OCI-LY1 (cell line): Measurements from ENCODE around the gene ALDH1B1.

Experiments
- H2AFZ ChIP-seq: fragments of 200-600 bp; sonication (generic), shearing (Covaris generic); 2 replicates; pipeline ENCODE4 v1.6.0; 2014; ENCODE audit warnings: antibody characterized with exemption, mild to moderate bottlenecking, low read length
- H3F3A ChIP-seq: fragments of 200-600 bp; sonication (generic), shearing (Covaris generic); 2 replicates; pipeline ENCODE4 v1.6.0; 2014; ENCODE audit warnings: mild to moderate bottlenecking, antibody characterized with exemption, low read length, moderate library complexity; ENCODE audit not compliant: insufficient read depth
- H3K27ac ChIP-seq: fragments of 200-600 bp; sonication (generic); 2 replicates; pipeline ENCODE4 v1.5.1; 2014; ENCODE audit warnings: low read length, mixed run types, mild to moderate bottlenecking, low read depth; ENCODE audit not compliant: poor library complexity, severe bottlenecking
- H3K27me3 ChIP-seq: fragments of 200-600 bp; sonication (generic); 2 replicates; pipeline ENCODE4 v1.6.0; 2014; ENCODE audit warnings: antibody characterized with exemption, mild to moderate bottlenecking, low read length, moderate library complexity; ENCODE audit not compliant: insufficient read depth
- H3K36me3 ChIP-seq: fragments of 200-600 bp; sonication (generic); 2 replicates; pipeline ENCODE4 v1.6.1; 2014; ENCODE audit warnings: mild to moderate bottlenecking, antibody characterized with exemption, low read length, moderate library complexity, mixed read lengths; ENCODE audit not compliant: insufficient read depth
- H3K4me1 ChIP-seq: fragments of 200-600 bp; sonication (generic); 2 replicates; pipeline ENCODE4 v1.5.1; 2014; ENCODE audit warnings: mild to moderate bottlenecking, low read length, moderate library complexity; ENCODE audit not compliant: insufficient read depth, severe bottlenecking
- H3K4me2 ChIP-seq: fragments of 200-600 bp; sonication (generic), shearing (Covaris generic); 2 replicates; pipeline ENCODE4 v1.6.1; 2014; ENCODE audit warnings: low read length
- H3K4me3 ChIP-seq: fragments of 200-600 bp; sonication (generic); 2 replicates; pipeline ENCODE4 v1.5.1; 2014; ENCODE audit warnings: low read length, low read depth, mild to moderate bottlenecking, mixed read lengths; ENCODE audit not compliant: poor library complexity, severe bottlenecking
- H3K79me2 ChIP-seq: fragments of 200-600 bp; shearing (Covaris generic); 2 replicates; pipeline ENCODE4 v1.6.1; 2016; ENCODE audit warnings: mixed run types, low read length, mixed read lengths; ENCODE audit not compliant: insufficient read depth
- H3K9ac ChIP-seq: fragments of 200-600 bp; sonication (generic), shearing (Covaris generic); 2 replicates; pipeline ENCODE4 v1.6.1; 2014; ENCODE audit warnings: mild to moderate bottlenecking, low read length, mixed read lengths
- H3K9me2 ChIP-seq: fragments of 200-600 bp; sonication (generic), shearing (Covaris generic); 2 replicates; pipeline ENCODE4 v1.6.1; 2014; ENCODE audit warnings: low read depth, mild to moderate bottlenecking, low read length, mixed read lengths
- H3K9me3 ChIP-seq: fragments of 200-600 bp; shearing (Covaris generic); 2 replicates; pipeline ENCODE4 v1.6.1; 2014; ENCODE audit warnings: low read length, mixed read lengths
- H4K20me1 ChIP-seq: fragments of 200-600 bp; sonication (generic), shearing (Covaris generic); 2 replicates; pipeline ENCODE4 v1.6.0; 2016; ENCODE audit warnings: mild to moderate bottlenecking, low read length; ENCODE audit not compliant: insufficient read depth
- EZH2 ChIP-seq: fragments of 200-600 bp; sonication (generic), shearing (Covaris generic); IDR thresholded peaks from 2 replicates; pipeline ENCODE4 v1.8.0; 2017; ENCODE audit warnings: borderline replicate concordance, mixed run types, mild to moderate bottlenecking, antibody characterized with exemption, low read length, moderate library complexity, mixed read lengths
- TF ChIP-seq, protein P1 (sequence below): fragments of 200-600 bp; sonication (generic), shearing (Covaris generic); IDR thresholded peaks from 2 replicates; pipeline ENCODE4 v1.5.1; 2017; ENCODE audit warnings: mild to moderate bottlenecking, antibody characterized with exemption, low read length, moderate library complexity, mixed read lengths

ALDH1B1 gene

DNA sequence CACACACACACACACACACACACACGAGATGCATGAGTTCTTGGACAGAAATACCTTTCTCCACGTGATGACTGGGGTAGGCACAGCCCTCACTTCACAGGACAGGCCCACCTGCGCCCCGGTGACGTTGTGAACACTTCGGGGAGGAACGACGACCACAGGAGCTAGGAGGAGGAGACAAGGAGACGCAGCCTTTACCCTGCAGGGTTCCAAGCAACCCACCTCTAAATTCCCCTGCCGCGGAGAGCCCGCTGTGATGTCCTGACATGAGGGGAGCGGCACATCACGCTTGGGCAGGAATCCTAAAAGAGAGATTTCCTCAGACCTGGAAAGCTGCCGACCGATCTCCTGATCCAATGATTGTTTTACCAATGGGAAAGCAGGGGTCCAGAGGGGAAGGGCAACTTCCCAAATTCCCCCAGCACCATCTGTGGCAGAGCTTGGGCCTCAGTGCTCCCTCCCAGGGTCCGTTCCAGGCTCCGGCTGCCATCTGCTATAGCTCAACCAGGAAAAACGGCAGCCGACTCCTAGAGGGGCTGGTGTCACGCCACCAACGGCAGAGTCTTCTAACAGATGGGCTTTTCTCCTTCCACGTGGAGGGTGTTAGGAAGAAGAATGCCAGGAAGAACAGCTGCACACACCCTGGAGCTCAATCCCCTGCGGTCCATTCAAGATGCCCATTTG, 21.7 kb downstream of the ALDH1B1 start:
- no peaks in the 10 kb centered on the region for H3K79me2 ChIP-seq
- H3K36me3 ChIP-seq, result no peaks in the 10 kb centered on the region
- H3K9me2 ChIP-seq, result no peaks in the 10 kb centered on the region
- no peak overlapping the region for H3K9ac ChIP-seq
- H3K27me3 ChIP-seq, result no peaks in the 10 kb centered on the region
- H4K20me1 ChIP-seq, result no peaks in the 10 kb centered on the region
- H3K27ac ChIP-seq, result no peak overlapping the region
- no peak overlapping the region for H3K4me2 ChIP-seq
- no peaks in the 10 kb centered on the region for H3F3A ChIP-seq
- H3K4me1 ChIP-seq, result no peaks in the 10 kb centered on the region
- H3K9me3 ChIP-seq, result no peaks in the 10 kb centered on the region
- TF ChIP-seq EZH2, result no peak
- TF ChIP-seq, protein P1, sequence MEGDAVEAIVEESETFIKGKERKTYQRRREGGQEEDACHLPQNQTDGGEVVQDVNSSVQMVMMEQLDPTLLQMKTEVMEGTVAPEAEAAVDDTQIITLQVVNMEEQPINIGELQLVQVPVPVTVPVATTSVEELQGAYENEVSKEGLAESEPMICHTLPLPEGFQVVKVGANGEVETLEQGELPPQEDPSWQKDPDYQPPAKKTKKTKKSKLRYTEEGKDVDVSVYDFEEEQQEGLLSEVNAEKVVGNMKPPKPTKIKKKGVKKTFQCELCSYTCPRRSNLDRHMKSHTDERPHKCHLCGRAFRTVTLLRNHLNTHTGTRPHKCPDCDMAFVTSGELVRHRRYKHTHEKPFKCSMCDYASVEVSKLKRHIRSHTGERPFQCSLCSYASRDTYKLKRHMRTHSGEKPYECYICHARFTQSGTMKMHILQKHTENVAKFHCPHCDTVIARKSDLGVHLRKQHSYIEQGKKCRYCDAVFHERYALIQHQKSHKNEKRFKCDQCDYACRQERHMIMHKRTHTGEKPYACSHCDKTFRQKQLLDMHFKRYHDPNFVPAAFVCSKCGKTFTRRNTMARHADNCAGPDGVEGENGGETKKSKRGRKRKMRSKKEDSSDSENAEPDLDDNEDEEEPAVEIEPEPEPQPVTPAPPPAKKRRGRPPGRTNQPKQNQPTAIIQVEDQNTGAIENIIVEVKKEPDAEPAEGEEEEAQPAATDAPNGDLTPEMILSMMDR, result no peak
- no peak overlapping the region for H3K4me3 ChIP-seq
- no peak overlapping the region for H2AFZ ChIP-seq

DNA sequence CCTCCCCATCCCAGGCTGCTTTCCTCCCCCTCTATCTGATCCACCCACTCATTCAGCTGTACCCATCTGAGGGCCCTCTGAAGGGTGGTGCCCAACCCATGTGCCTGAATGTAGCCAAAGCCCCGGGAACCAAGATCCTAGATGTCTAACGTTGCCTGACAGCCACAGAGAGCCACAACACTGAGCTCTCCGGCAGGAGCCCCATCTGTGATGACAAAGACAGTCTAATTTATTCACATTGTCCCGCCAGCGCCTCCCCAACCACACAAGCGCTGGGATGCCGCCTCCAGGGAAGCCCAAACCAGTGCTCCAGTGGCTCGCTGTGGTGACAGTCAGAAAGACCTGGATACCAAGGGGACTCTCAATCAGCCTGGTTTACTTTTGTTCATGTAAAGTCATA, 23.4 kb downstream of the ALDH1B1 start:
- no peak overlapping the region for H3K27ac ChIP-seq
- H3K4me3 ChIP-seq, result no peak overlapping the region
- no peak overlapping the region for H2AFZ ChIP-seq
- no peaks in the 10 kb centered on the region for H3K36me3 ChIP-seq
- H3K9me2 ChIP-seq, result no peaks in the 10 kb centered on the region
- H3K9ac ChIP-seq, result no peak overlapping the region
- no peaks in the 10 kb centered on the region for H3K9me3 ChIP-seq
- TF ChIP-seq, protein P1, result no peak
- no peak for TF ChIP-seq EZH2
- H3F3A ChIP-seq, result no peaks in the 10 kb centered on the region
- no peaks in the 10 kb centered on the region for H4K20me1 ChIP-seq
- H3K79me2 ChIP-seq, result no peaks in the 10 kb centered on the region
- H3K4me2 ChIP-seq, result no peak overlapping the region
- no peaks in the 10 kb centered on the region for H3K27me3 ChIP-seq
- no peaks in the 10 kb centered on the region for H3K4me1 ChIP-seq

DNA sequence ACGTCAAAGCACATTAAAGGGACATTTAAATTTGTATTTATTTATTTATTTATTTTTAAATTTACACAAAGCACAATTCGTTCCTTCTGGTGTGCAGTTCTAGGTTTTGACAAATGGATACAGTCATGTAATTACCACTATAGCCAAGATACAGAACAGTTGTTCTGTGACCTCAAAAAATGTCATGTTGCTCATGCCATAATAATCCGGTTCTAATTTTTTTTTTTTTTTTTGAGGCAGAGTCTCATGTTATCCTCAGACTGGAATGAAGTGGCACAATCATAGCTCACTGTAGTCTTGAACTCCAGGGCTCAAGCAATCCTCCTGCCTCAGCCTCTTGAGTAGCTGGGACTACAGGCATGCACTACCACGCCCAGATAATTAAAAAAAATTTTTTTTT, 24.0 kb downstream of the ALDH1B1 start:
- Histone ChIP-seq H3K9me3 (no peaks in the 10 kb centered on the region), H4K20me1 (no peaks in the 10 kb centered on the region), H3K36me3 (no peaks in the 10 kb centered on the region), H3K27me3 (no peaks in the 10 kb centered on the region), H3K27ac (no peak overlapping the region), H3K79me2 (no peaks in the 10 kb centered on the region), H3K9me2 (no peaks in the 10 kb centered on the region), H3F3A (no peaks in the 10 kb centered on the region), H2AFZ (no peak overlapping the region), H3K4me1 (no peaks in the 10 kb centered on the region), H3K4me3 (no peak overlapping the region), H3K4me2 (no peak overlapping the region), H3K9ac (no peak overlapping the region)
- TF ChIP-seq EZH2, result no peak
- TF ChIP-seq, protein P1, result no peak
